DOHH2 (cell line): ENCODE data around the gene OXSR1.

Experiments used
- H3F3A ChIP-seq: fragments of 200-600 bp; sonication (generic), shearing (Covaris generic); 2 replicates; pipeline ENCODE4 v1.6.0; 2016; ENCODE audit warnings: antibody characterized with exemption, mild to moderate bottlenecking; ENCODE audit not compliant: control insufficient read depth, insufficient read depth
- H3K27ac ChIP-seq: fragments of 200-600 bp; sonication (generic); 2 replicates; pipeline ENCODE4 v1.5.1; 2014; ENCODE audit warnings: low read depth, mild to moderate bottlenecking, low read length, moderate library complexity
- H3K27me3 ChIP-seq: fragments of 200-600 bp; sonication (generic); 2 replicates; pipeline ENCODE4 v1.6.1; 2014; ENCODE audit warnings: mild to moderate bottlenecking, low read length, mixed read lengths; ENCODE audit not compliant: control insufficient read depth
- H3K36me3 ChIP-seq: fragments of 200-600 bp; sonication (generic); 2 replicates; pipeline ENCODE4 v1.6.1; 2014; ENCODE audit warnings: mild to moderate bottlenecking, low read length, moderate library complexity, mixed read lengths; ENCODE audit not compliant: control insufficient read depth
- H3K4me1 ChIP-seq: fragments of 200-600 bp; sonication (generic); 2 replicates; pipeline ENCODE4 v1.6.1; 2014; ENCODE audit warnings: mild to moderate bottlenecking, low read length, mixed read lengths; ENCODE audit not compliant: control insufficient read depth
- H3K4me2 ChIP-seq: fragments of 200-600 bp; sonication (generic); 2 replicates; pipeline ENCODE4 v1.6.0; 2014; ENCODE audit warnings: mild to moderate bottlenecking, low read length, moderate library complexity
- H3K4me3 ChIP-seq: fragments of 200-600 bp; sonication (generic); 2 replicates; pipeline ENCODE4 v1.5.1; 2014; ENCODE audit warnings: mild to moderate bottlenecking, low read length, mixed read lengths
- H3K79me2 ChIP-seq: fragments of 200-600 bp; sonication (generic); 2 replicates; pipeline ENCODE4 v1.6.1; 2014; ENCODE audit warnings: mild to moderate bottlenecking, low read length, mixed read lengths; ENCODE audit not compliant: control insufficient read depth
- H3K9me2 ChIP-seq: fragments of 200-600 bp; sonication (generic); replicated peaks from 2 replicates; pipeline ENCODE4 v1.6.1; 2014; ENCODE audit warnings: mild to moderate bottlenecking, low read length, mixed read lengths; ENCODE audit not compliant: control insufficient read depth
- H3K9me3 ChIP-seq: fragments of 200-600 bp; sonication (generic); 2 replicates; pipeline ENCODE4 v1.6.1; 2014; ENCODE audit warnings: antibody characterized with exemption, low read length, mixed read lengths; ENCODE audit not compliant: control insufficient read depth, insufficient read depth
- H4K20me1 ChIP-seq: fragments of 200-600 bp; sonication (generic); 2 replicates; pipeline ENCODE4 v1.6.0; 2014; ENCODE audit warnings: low read depth, mild to moderate bottlenecking, antibody characterized with exemption, low read length, moderate library complexity; ENCODE audit not compliant: control insufficient read depth, insufficient read depth
- CTCF ChIP-seq: fragments of 200-600 bp; sonication (generic); IDR thresholded peaks from one replicate; pipeline ENCODE4 v1.5.1; 2014; ENCODE audit warnings: antibody characterized with exemption, mild to moderate bottlenecking, low read depth, low read length; ENCODE audit not compliant: poor library complexity, severe bottlenecking
- EZH2phosphoT487 ChIP-seq: fragments of 200-600 bp; sonication (generic); IDR thresholded peaks from 2 replicates; pipeline ENCODE4 v1.6.1; 2017; ENCODE audit warnings: borderline replicate concordance, mild to moderate bottlenecking, antibody characterized with exemption, low read length, moderate library complexity, mixed read lengths

The OXSR1 gene

DNA sequence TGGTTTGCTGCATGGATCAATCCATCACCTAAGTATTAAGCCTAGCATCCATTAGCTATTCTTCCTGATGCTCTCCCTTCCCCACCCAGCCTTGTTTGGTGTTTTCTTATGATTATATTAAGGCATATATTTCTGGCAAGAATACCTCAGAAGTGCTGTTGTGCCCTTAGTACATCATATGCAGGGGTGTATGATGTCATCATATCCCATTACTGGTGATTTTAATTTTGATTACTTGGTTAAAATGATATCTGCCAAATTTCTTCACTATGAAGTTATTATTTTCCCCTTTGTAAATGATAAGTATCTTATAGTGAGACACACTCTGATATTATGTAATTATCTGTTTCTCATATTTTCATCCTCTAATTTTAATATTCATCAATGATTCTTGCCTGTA lies 132.2 kb downstream of the OXSR1 start:
- Histone ChIP-seq H3K36me3 (no peaks in the 10 kb centered on the region), H3F3A (no peaks in the 10 kb centered on the region), H3K27me3 (0 out of 2 replicates have a peak, but pooled peaks cover 4% of the 10 kb centered on the region), H3K9me3 (no peaks in the 10 kb centered on the region), H3K79me2 (no peaks in the 10 kb centered on the region), H3K9me2 (no peaks in the 10 kb centered on the region), H3K27ac (no peak overlapping the region), H3K4me3 (no peak overlapping the region), H3K4me1 (no peaks in the 10 kb centered on the region), H4K20me1 (no peaks in the 10 kb centered on the region), H3K4me2 (no peak overlapping the region)
- TF ChIP-seq EZH2phosphoT487 = no peak
- no peak for TF ChIP-seq CTCF

DNA sequence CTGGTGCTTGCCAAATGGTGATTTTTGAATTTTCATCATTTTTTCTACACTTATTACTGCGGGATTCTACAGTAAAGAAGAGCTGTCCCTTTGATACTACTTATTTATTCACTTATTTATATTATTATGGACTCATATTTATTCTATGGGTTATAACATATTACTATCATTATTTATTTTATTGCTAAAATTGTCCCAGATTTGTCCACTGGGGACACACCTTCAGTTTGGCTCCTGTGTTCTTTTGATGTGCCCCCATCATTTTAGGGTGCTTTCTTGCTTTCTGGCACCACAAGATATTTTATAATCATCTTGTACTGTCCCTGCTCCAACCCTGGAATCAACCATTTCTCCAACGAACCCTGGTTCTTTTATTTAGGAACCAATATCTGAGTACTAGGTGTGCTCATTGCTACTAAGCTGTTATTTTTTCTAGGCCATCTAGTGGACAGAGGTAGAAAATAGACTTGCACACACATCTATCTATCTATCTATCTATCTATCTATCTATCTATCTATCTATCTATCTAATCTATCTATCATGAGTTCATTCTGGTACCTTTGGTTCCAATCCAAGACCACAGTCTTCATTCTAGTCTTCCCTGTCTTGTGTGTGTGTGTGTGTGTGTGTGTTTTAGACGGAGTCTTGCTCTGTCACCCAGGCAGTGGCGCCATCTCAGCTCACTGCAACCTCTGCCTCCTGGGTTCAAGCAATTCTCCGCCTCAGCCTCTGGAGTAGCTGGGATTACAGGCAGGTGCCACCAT lies 132.8 kb downstream of the OXSR1 start:
- Histone ChIP-seq H3K27me3 (peaks cover 5% of the 10 kb centered on the region; the same call in 1 of the 2 replicates), H3K4me2 (no peak overlapping the region), H3K27ac (no peak overlapping the region), H3K9me2 (no peaks in the 10 kb centered on the region), H3K36me3 (no peaks in the 10 kb centered on the region), H3K4me3 (no peak overlapping the region), H4K20me1 (no peaks in the 10 kb centered on the region), H3K79me2 (no peaks in the 10 kb centered on the region), H3K9me3 (no peaks in the 10 kb centered on the region), H3F3A (no peaks in the 10 kb centered on the region), H3K4me1 (no peaks in the 10 kb centered on the region)
- TF ChIP-seq CTCF (peak; percentile 76), EZH2phosphoT487 (no peak)
